CD4-positive, alpha-beta T cell treated with Interleukin-15 for 4 hours (primary cell): ENCODE results near the gene ACVR1B.

Experiments
- DNase-seq: peaks from one replicate; pipeline ENCODE4 v3.0.0-alpha.2; 2020; ENCODE audit warnings: low spot score

Gene ACVR1B

GRCh38 chr12:52044292-52044983 is 92.9 kb downstream of the ACVR1B start:
- DNase-seq: no peak

- no peak for DNase-seq
Observed at GRCh38 chr12:52045794-52046199, 94.3 kb downstream of the ACVR1B start.
